C4-2B (cell line): ENCODE measurements around the gene PHAF1.

Source experiments
- CTCF ChIP-seq: fragments of 450-650 bp; conservative IDR thresholded peaks from 2 replicates; pipeline ENCODE4 v1.5.1; 2017; ENCODE audit warnings: mild to moderate bottlenecking
- ZFX ChIP-seq: fragments of 450-650 bp; IDR thresholded peaks from 2 replicates; pipeline ENCODE4 v1.6.1; 2017

DNA sequence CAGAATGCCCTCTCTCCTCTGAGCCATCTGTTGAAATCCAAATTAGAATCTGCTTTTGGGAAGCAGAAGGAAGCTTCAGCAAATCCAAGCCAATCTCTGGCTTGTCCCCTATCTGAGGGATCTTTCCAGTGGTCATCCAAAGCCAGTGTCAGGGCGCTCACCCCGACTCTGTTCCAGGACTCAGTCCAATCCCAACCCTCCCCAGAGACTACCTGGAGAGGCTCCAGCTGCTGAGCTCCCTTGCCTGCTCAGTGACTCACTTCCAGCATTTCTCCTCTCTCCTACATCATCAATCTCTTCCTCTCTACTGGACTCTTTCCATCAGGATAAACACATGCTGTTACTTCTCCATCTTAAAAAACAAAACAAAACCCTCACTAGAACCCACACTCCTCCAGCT is 71.6 kb downstream of the PHAF1 start:
- TF ChIP-seq CTCF (no peak), ZFX (no peak)
